NCI-H226 (cell line): ENCODE results near the gene C15orf61.

Source experiments
- DNase-seq: peaks from one replicate; pipeline ENCODE4 v3.0.0-alpha.2; 2015

The C15orf61 gene

GRCh38 chr15:67551207-67551743, 30.3 kb downstream of the C15orf61 start:
- DNase-seq: no peak

GRCh38 chr15:67554580-67554979, 33.6 kb downstream of the C15orf61 start:
- no peak for DNase-seq

- DNase-seq: no peak
Observed at GRCh38 chr15:67556976-67557570, 36.1 kb downstream of the C15orf61 start.

GRCh38 chr15:67558502-67558901, 37.6 kb downstream of the C15orf61 start:
- no peak for DNase-seq

- no peak for DNase-seq
Observed at GRCh38 chr15:67559158-67559557, 38.2 kb downstream of the C15orf61 start.

GRCh38 chr15:67559576-67559975, 38.6 kb downstream of the C15orf61 start:
- DNase-seq: no peak

- DNase-seq: no peak
Observed at GRCh38 chr15:67560320-67560719, 39.4 kb downstream of the C15orf61 start.

GRCh38 chr15:67563092-67563491, 42.2 kb downstream of the C15orf61 start:
- no peak for DNase-seq

- DNase-seq: no peak
Observed at GRCh38 chr15:67564021-67564967, 43.4 kb downstream of the C15orf61 start.

- DNase-seq: peak; percentile 42
Observed at GRCh38 chr15:67564968-67565345, 44.0 kb downstream of the C15orf61 start.

GRCh38 chr15:67569668-67570067, 48.7 kb downstream of the C15orf61 start:
- DNase-seq: no peak

GRCh38 chr15:67570875-67571647, 50.1 kb downstream of the C15orf61 start:
- DNase-seq: no peak

GRCh38 chr15:67571648-67572415, 50.9 kb downstream of the C15orf61 start:
- no peak for DNase-seq

- no peak for DNase-seq
Observed at GRCh38 chr15:67573194-67573593, 52.3 kb downstream of the C15orf61 start.

- no peak for DNase-seq
Observed at GRCh38 chr15:67575039-67575502, 54.1 kb downstream of the C15orf61 start.

GRCh38 chr15:67578020-67578600, 57.2 kb downstream of the C15orf61 start:
- no peak for DNase-seq

- DNase-seq: no peak
Observed at GRCh38 chr15:67579164-67579563, 58.2 kb downstream of the C15orf61 start.
